ENCODE results near the gene SPATA33. TPM values are rescaled to one million over a fixed set of nuclear protein-coding genes. Genes with fewer than 3 reads are reported as not detected.
"Not testable (repeated sequence)": the region's sequence is repeated elsewhere in the genome, so short reads cannot be mapped to it uniquely, and the experiment has no call there.

Gene SPATA33
- polyA plus RNA-seq, 4 donors, result 13.9 to 16.6 (median 15.6) TPM

GRCh38 chr16:89624777-89625761, 32.6 kb upstream of the SPATA33 start:
- no peak for DNase-seq (ENCODE audit: low read depth in 4 of 4, low spot score in 2 of 4)

GRCh38 chr16:89629827-89630610, 27.6 kb upstream of the SPATA33 start:
- DNase-seq (ENCODE audit: low read depth in 4 of 4, low spot score in 2 of 4), result no peak

- no peak for DNase-seq (ENCODE audit: low read depth in 4 of 4, low spot score in 2 of 4)
Observed at GRCh38 chr16:89633064-89633631, 24.5 kb upstream of the SPATA33 start.

- not testable (repeated sequence) for DNase-seq (ENCODE audit: low read depth in 4 of 4, low spot score in 2 of 4)
Observed at GRCh38 chr16:89634463-89635385, 22.9 kb upstream of the SPATA33 start.

- no peak for DNase-seq (ENCODE audit: low read depth in 4 of 4, low spot score in 2 of 4)
Observed at GRCh38 chr16:89636663-89637062, 21.0 kb upstream of the SPATA33 start.

- no peak for DNase-seq (ENCODE audit: low read depth in 4 of 4, low spot score in 2 of 4)
Observed at GRCh38 chr16:89637379-89637778, 20.3 kb upstream of the SPATA33 start.

GRCh38 chr16:89638455-89638854, 19.2 kb upstream of the SPATA33 start:
- DNase-seq (ENCODE audit: low read depth in 4 of 4, low spot score in 2 of 4), result no peak

GRCh38 chr16:89639385-89639784, 18.3 kb upstream of the SPATA33 start:
- no peak for DNase-seq (ENCODE audit: low read depth in 4 of 4, low spot score in 2 of 4)

GRCh38 chr16:89641458-89642119, 16.0 kb upstream of the SPATA33 start:
- no peak for DNase-seq (ENCODE audit: low read depth in 4 of 4, low spot score in 2 of 4)

GRCh38 chr16:89642574-89642973, 15.1 kb upstream of the SPATA33 start:
- no peak for DNase-seq (ENCODE audit: low read depth in 4 of 4, low spot score in 2 of 4)

GRCh38 chr16:89643769-89644300, 13.8 kb upstream of the SPATA33 start:
- DNase-seq (ENCODE audit: low read depth in 4 of 4, low spot score in 2 of 4), result no peak

GRCh38 chr16:89645122-89645521, 12.5 kb upstream of the SPATA33 start:
- DNase-seq (ENCODE audit: low read depth in 4 of 4, low spot score in 2 of 4), result no peak

GRCh38 chr16:89646270-89646669, 11.4 kb upstream of the SPATA33 start:
- no peak for DNase-seq (ENCODE audit: low read depth in 4 of 4, low spot score in 2 of 4)

GRCh38 chr16:89646906-89647305, 10.7 kb upstream of the SPATA33 start:
- DNase-seq (ENCODE audit: low read depth in 4 of 4, low spot score in 2 of 4), result no peak

- DNase-seq (ENCODE audit: low read depth in 4 of 4, low spot score in 2 of 4), result no peak
Observed at GRCh38 chr16:89651584-89651983, 6.1 kb upstream of the SPATA33 start.

- no peak for DNase-seq (ENCODE audit: low read depth in 4 of 4, low spot score in 2 of 4)
Observed at GRCh38 chr16:89653656-89654295, 3.9 kb upstream of the SPATA33 start.

- DNase-seq (ENCODE audit: low read depth in 4 of 4, low spot score in 2 of 4), result no peak
Observed at GRCh38 chr16:89655062-89655643, 2.5 kb upstream of the SPATA33 start.

- DNase-seq (ENCODE audit: low read depth in 4 of 4, low spot score in 2 of 4), result no peak
Observed at GRCh38 chr16:89656435-89657121, 1.1 kb upstream of the SPATA33 start.

All from left renal cortex interstitium (tissue), 4 donors.